GM12891 (cell line): ENCODE data around the gene SMAD7.

Experiments
- DNase-seq: peaks from one replicate; pipeline ENCODE4 v3.0.0; 2011; ENCODE audit warnings: low spot score; ENCODE audit not compliant: insufficient read length
- FAIRE-seq: peaks from 2 replicates; lab custom pipeline; 2011; peaks lifted over from hg19 to GRCh38; lab: Jason Lieb, UNC
- PAX5 ChIP-seq: IDR thresholded peaks from 2 replicates; pipeline ENCODE4 v1.6.1; 2011; ENCODE audit warnings: low read length, moderate library complexity, mild to moderate bottlenecking; ENCODE audit not compliant: insufficient read depth, severe bottlenecking
- POLR2A ChIP-seq: IDR thresholded peaks from 2 replicates; pipeline ENCODE4 v1.6.1; 2011; ENCODE audit warnings: low read depth, low read length, control low read depth
- POLR2AphosphoS5 ChIP-seq: IDR thresholded peaks from 2 replicates; pipeline ENCODE4 v1.6.1; 2011; ENCODE audit warnings: low read depth, low read length, control low read depth
- POU2F2 ChIP-seq: IDR thresholded peaks from 2 replicates; pipeline ENCODE4 v1.6.1; 2011; ENCODE audit warnings: low read depth, mild to moderate bottlenecking, control low read depth, low read length, moderate library complexity
- SPI1 ChIP-seq: IDR thresholded peaks from 2 replicates; pipeline ENCODE4 v1.6.1; 2011; ENCODE audit warnings: low read depth, low read length, control low read depth
- TAF1 ChIP-seq: IDR thresholded peaks from 2 replicates; pipeline ENCODE4 v1.6.1; 2011; ENCODE audit warnings: low read depth, low read length, control low read depth

SMAD7 gene

DNA sequence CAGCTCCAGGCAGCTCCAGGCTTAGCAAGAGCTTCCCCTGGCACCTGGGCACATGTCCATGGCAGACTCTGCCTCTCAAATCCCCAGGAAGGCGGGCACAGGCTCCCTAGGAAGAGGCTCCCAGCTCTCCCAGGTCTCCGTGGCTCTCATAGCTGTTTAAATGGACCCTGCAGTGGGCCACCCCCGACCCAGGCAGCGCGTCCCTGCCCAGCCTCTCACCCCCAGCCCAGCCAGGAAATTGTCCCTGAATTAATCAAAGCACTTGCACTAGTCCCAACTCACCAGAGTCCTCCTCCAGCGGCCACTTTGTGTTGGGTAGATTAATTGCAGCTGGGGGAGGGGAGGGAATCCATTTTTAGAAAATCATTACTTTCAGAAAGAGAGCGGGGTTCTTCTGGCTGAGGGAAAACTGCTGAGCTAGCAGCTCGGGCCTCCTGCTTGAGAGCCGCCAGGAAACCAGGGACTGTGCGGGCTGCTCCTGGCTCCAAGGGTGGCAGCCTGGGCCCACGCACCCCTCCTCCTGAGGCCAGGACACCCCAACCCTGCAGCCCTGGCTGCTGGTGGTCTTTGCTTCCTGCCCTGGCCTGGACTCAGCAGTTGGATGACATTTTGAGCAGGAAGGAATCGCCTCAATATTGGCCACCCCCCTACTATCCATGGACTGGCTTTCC is 36.0 kb downstream of the SMAD7 start:
- no peak for DNase-seq
- FAIRE-seq, result no peak
- TF ChIP-seq TAF1, result no peak
- TF ChIP-seq POU2F2, result no peak
- TF ChIP-seq POLR2A, result no peak
- TF ChIP-seq SPI1, result no peak

DNA sequence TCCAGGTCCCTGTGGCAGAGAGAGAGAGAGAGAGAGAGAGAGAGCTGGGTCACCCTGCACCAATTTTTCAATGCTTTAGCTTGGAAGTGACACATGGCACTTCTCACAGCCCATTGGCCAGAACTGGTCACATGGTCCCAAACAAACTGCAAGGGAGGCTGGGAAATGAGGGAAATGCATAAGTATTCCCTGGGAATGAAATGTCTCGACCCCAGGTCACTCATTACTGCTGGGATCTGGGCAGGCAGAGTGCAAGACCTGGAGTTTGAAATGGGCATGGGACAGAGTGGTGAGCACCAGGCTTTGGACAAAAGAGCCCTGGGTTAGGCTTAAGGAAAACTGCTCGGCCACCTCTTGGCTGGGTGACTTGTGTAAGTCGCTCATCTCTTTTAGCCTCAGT is 37.0 kb downstream of the SMAD7 start:
- no peak for TF ChIP-seq POLR2A
- TF ChIP-seq POU2F2, result no peak
- TF ChIP-seq POLR2AphosphoS5, result no peak
- no peak for TF ChIP-seq TAF1

GRCh38 chr18:48913201-48913600 is 37.6 kb downstream of the SMAD7 start:
- peak; percentile 64 for FAIRE-seq
- DNase-seq, result no peak
- TF ChIP-seq SPI1 (no peak), TAF1 (no peak), POU2F2 (no peak), POLR2AphosphoS5 (no peak), PAX5 (no peak), POLR2A (no peak)

More for the DNA sequence above, 37.0 kb downstream of the SMAD7 start:
- FAIRE-seq (no peak), DNase-seq (no peak)

DNA sequence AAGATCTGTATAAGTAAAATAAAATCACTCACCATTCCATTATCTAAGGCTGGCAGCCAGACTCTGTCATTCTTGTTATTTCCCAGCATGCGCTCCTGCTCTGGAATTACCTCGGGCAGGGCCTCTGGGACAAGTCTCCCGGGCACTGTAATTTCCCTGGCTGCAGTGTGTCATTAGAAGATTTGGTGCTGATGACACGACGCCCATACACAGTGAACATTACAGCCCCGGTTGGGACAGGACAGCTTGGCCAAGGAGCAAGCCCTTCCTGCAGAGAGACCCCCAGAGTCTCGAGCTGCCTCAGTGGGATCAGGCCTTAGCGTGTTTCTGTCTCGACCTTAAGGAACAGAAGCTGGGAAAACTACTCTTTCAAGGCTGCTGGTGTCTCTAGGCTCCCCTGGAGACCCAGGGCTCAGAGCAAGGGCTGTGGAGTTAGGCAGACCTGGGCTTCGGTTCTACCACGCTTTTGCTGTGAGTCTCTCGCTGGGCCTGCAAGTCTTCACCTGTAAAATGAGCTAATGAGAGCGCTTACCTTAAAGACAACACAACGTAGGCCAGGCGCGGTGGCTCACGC is 39.7 kb downstream of the SMAD7 start:
- TF ChIP-seq PAX5 (no peak), SPI1 (no peak), POLR2AphosphoS5 (no peak), TAF1 (no peak), POLR2A (no peak), POU2F2 (no peak)
- no peak for FAIRE-seq
- DNase-seq, result no peak

DNA sequence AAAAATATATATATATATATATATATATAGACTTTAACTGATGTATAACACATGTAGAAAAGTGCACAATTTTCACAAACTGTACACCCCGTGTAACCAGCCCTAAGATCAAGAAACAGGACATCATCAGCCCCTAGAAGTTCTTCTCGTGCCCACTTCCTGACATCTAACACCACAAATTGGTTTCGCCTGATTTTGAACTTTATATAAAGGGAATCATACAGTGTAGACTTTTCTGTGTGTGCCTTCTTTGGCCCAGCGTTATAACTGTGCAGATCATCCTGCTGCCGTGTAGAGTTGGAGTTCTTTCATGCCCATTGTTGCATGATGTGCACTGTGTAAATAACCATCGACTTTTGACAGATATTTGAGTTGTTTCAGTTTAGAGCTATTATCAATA is 41.0 kb downstream of the SMAD7 start:
- DNase-seq, result no peak
- TF ChIP-seq PAX5 (no peak), TAF1 (no peak), POLR2AphosphoS5 (no peak), POLR2A (no peak), POU2F2 (no peak), SPI1 (no peak)
- FAIRE-seq, result no peak

GRCh38 chr18:48908916-48909315 is 41.8 kb downstream of the SMAD7 start:
- TF ChIP-seq SPI1 (no peak), PAX5 (no peak), POU2F2 (no peak), POLR2A (no peak), POLR2AphosphoS5 (no peak), TAF1 (no peak)
- DNase-seq, result no peak
- FAIRE-seq, result peak; percentile 41

- no peak for FAIRE-seq
- no peak for DNase-seq
- TF ChIP-seq POLR2AphosphoS5, result no peak
- TF ChIP-seq POU2F2, result no peak
- no peak for TF ChIP-seq PAX5
- TF ChIP-seq SPI1, result no peak
- TF ChIP-seq POLR2A, result no peak
- no peak for TF ChIP-seq TAF1
Observed at GRCh38 chr18:48905513-48905912, 45.3 kb downstream of the SMAD7 start.

- FAIRE-seq (no peak), DNase-seq (no peak)
- TF ChIP-seq POLR2AphosphoS5 (no peak), POU2F2 (no peak), TAF1 (no peak), POLR2A (no peak), PAX5 (no peak), SPI1 (no peak)
Observed at GRCh38 chr18:48904847-48905394, 45.8 kb downstream of the SMAD7 start.

DNA sequence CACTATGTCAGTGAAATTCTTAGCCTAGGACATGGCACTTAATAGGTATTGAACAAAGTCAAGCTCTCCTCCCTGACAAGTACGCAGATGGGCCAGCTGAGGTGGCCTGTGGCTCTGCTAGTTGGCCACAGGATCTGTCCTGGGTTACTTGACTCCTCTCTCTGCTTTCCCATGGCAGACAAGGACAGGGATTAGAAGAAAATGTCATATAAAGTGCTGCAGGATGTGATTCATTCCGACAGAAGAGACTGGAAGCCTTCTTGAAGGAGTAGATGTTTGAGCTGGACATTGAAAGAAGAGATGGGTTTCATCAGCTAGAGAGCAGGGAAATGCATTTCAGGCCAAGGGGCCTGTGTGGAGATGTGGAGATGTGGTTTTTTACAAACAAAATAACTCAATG is 46.7 kb downstream of the SMAD7 start:
- DNase-seq, result no peak
- no peak for FAIRE-seq
- TF ChIP-seq POLR2AphosphoS5 (no peak), PAX5 (no peak), POU2F2 (no peak), POLR2A (no peak), SPI1 (no peak), TAF1 (no peak)
